GM18508 (cell line): ENCODE data around the gene PEX10.
"Not testable (repeated sequence)": the region's sequence is repeated elsewhere in the genome, so short reads cannot be mapped to it uniquely, and the experiment has no call there.

Source experiments
- ATAC-seq: cut with Tn5 transposase; IDR thresholded peaks from one replicate; pipeline ENCODE4 v1.9.1; 2021; ENCODE audit warnings: moderate number of reproducible peaks; ENCODE audit not compliant: insufficient read depth, unreplicated experiment

The PEX10 gene

DNA sequence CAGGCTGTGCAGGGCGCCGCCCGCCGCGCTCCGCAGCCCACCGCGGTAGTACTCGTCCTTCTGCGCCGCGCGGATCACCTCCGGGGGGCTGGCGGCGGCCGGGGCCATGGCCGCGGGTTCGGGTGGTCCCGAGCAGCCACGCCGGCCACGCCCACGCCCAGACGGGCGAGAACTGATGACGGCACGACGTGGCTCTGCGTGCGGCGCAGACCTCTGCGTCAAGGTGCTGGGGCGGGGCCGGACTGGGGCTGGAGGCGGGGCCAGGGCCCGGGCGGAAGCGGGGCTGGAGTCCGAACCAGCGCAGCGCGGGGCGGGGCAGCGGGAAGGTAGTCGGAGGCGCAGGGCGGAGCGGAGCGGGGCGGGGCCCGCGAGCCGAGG lies at the start of gene PEX10:
Gene PEX10 (minus strand): TSS at position 170 of the 378 bp plus-strand sequence. CDS start 62 bp downstream, at position 108.
- ATAC-seq, result peak; percentile 35

DNA sequence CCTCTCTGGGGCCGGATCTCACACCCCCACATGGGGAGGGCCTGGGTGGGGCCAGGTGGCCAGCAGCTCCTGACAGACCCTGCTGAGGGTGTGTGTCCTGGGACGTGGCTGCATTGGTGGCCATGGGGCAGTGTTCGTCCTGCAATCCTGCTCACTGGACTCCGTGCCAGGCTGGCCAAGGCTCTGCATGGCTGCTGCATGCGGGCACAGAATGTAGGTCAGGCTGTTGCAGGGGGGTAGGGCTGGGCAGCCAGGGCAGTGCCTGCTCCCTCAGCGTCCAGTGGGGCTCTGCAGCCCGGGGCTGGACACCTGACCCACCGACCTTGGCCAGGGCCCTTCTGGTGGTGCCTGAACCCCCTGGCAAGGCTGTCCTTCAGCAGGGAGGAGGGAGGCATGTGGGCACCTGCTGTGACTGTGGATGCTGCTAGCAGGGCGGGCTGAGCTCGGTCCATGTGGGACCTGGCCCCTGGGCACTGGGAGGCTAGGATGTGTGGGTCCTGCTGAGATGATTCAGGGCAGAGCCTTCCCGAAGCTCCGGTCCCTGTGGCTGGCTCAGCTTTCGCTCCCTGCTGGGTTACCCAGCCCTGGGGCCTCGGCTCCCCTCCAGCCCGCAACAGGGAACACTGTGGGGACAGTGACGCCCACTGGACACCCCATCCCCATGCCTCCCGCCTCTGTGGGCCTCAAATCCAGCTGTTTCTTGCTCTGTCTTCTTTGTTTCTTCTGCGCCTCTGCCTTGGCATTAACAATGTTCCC lies 48.8 kb upstream of the PEX10 start:
- no peak for ATAC-seq

DNA sequence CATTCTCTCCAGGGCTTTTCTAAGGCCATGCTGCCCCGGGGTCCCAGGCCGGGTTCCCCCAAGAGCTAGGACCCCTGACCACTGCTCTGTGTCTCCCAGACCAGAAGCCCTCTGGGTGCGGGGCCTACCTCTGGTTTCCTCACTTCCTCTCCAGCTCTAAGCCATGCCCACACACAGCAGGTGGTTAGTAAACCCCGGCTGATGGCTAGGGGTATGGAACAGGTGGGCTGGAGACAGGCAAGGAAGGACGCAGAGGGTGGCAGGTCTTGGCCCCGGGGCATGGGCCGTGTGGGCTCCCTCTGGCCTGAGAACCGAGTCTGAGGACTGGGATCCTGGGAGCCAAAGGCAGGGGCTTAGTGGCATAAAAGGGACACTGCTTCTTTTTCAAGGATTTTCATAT lies 47.8 kb upstream of the PEX10 start:
- ATAC-seq, result no peak

DNA sequence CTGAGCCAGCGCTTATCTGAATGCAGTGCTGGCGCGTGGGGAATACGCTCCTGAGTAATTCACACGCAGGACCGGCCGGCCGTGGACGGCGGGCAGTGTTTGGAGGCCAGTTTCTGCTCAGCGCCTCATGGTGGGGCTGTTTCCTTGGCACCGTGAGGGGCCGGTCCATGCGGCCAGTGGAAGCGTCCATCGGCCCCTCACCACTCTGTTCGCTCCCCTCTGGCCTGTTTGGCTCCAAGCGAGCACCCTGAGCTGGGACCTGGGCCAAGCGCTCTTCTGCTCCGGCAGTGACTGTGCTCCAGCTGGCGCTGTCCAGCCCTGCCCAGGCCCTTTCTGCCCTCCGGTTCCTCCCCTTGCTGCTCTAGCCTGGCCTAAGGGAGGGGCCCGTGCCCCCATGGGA lies 47.4 kb upstream of the PEX10 start:
- no peak for ATAC-seq

DNA sequence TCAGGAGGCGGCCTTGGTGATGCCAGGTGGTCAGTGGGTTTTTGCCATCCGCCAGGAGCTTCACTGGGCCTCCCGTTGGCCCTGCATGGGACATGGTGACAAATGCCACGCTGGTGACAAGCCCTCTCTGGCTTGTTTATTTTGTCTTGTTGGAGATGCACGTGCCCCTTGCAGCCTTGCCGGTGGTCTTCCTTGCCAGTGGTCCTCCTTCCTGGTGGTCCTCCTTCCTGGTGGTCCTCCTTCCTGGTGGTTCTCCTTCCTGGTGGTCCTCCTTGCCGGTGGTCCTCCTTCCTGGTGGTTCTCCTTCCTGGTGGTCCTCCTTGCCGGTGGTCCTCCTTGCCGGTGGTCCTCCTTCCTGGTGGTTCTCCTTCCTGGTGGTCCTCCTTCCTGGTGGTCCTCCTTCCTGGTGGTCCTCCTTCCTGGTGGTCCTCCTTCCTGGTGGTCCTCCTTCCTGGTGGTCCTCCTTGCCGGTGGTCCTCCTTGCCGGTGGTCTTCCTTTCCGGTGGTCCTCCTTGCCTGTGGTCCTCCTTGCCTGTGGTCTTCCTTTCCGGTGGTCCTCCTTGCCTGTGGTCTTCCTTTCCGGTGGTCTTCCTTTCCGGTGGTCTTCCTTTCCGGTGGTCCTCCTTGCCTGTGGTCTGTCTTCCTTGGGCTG lies 46.9 kb upstream of the PEX10 start:
- ATAC-seq, result not testable (repeated sequence)

DNA sequence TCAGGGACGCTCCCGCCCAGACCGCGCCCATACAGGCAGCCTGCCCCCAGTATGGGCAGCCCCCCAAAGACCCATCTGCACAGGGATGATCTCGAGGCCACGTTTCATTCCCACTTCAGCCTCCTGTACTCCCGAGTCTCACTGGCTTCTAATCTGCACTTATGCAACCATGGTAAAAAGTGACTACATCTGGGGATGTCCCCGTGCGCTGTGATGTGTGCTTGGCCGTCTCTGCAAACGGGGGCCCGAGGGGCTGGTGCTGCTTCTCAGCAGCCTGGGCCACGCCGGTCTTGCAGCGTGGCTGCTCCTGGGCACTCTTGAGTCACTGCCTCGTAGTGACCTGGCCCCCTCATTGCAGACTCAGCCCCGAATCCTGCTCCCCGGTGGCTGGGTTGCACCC lies 46.3 kb upstream of the PEX10 start:
- no peak for ATAC-seq

DNA sequence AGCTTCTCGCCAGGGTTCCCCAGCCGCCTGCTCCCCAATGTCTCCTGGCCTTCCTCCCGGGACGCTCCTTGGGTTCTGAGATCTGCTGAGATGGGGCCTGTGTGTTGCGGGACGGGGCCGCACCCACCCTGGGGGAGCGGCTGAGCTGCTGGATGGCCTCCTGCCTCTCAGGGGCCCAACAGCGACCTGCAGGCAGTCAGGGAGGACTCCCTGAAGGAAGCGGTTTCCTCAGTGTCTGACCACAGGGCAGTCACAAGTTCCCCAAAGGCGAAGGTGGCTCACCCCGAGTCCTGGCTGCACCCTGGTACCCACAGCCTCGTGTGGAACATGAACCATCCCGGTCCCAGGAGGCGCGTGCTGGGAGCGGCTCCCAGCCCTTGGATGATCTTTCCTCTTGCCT lies 45.1 kb upstream of the PEX10 start:
- no peak for ATAC-seq

DNA sequence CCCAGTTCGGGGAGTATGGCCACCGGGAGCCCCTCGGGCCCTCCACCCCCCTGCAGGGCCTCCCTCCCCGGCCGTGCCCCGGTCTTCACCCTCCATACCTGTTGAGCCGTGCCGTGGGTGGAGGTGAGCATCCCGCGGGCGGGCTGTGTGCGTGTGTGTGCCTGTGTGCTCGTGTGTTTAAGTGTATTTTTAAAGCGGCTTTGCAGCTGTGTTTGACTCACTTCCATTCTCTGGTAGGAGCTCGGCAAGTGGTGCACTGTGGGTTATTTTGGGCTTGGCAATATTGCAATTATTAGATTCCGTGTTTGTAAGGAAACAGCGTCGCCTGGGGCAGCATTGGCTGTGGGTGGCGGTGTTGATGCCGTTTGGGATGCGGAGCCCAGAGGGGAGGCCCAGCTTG lies 43.4 kb upstream of the PEX10 start:
- ATAC-seq, result no peak

DNA sequence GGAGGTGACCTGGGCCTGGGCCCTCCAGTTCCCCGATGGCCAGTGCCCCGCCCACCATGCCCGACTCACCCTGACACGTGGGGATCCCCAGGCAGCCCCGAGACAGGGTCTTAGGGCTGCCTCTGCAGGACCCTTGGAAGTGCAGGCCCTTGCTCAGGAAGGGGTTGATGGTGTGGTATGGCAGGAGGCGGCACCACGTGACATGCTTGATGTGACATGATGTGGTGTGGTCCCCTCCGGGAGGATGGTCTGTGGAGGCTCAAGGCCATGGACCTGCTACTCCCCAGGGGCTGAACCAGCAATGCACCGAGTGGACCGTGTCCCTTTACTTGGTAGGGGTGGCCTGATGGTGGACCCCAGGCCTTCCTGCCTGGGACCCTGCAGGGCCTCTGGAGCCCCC lies 41.9 kb upstream of the PEX10 start:
- no peak for ATAC-seq

DNA sequence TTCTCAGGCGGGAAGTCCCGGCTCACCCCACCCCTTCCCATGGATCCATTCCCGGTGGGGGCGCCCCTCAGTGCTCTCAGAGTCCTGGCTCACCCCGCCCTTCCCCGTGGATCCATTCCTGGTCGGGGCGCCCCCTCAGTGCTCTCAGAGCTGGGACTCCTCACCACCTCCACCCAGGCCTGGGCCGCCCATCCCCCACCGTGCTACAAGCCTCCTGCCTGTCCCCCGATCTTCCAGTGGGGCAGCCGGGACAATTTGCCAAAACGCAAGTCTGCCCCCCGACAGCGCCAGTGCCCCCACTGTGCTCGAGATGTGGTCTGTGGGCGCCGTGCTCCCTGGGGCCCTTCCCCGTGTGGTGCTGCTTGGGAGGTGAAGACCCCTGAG lies 40.6 kb upstream of the PEX10 start:
- no peak for ATAC-seq

DNA sequence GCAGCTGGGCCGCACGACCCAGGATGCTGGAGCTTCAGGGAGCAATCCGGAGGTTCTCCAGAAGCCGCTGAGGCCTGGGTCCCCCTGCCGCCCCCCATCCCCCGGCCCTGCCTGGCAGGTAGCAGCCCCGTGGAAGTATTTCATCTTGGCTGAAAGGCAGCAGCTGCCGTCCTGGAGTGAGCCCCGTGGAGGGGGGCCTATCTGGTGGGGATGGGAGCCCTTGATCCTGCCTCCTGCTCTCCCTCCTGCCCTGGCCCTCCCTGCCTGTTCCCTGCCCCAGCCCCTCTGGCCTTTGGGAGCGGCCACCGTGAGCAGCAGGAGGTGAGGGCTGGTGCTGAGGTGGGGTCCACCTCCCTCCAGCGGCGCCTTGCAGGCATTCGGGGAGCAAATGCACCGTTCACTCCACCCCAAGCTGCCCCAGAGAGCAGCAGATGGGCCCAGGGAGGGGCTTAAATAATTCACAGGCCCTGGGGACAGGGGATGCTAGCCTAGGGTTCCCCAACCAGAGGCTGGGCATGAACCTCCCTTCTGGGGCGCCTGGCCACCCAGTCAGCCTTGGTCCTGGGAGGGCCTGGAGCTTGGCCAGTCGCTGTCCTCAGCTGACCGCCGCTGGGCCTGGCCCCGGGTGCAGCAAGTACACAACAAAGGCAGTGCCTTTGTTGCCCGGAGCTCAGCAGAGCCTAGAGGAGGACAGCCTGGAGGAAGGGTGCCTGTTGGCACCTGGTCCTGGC lies 40.0 kb upstream of the PEX10 start:
- no peak for ATAC-seq

DNA sequence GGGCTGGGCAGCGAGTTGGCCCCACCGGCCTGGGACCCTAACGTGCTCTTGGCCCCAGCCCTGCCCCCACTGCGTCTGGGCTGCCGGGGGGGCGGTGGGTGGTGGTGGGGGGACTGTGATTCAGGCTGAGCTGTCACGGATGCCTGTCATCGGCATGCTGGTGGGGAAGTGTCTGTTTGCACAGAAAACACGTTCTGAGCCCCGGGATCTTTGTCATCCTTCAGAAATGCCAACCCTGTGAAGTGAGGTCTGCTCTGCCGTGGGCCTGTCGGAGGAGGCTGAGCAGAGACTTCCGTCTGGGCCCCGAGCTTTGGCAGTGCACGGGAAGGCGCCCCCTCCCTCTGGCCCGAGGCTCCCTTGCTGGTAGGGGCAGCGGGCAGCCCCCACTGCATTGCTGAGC lies 39.4 kb upstream of the PEX10 start:
- no peak for ATAC-seq

DNA sequence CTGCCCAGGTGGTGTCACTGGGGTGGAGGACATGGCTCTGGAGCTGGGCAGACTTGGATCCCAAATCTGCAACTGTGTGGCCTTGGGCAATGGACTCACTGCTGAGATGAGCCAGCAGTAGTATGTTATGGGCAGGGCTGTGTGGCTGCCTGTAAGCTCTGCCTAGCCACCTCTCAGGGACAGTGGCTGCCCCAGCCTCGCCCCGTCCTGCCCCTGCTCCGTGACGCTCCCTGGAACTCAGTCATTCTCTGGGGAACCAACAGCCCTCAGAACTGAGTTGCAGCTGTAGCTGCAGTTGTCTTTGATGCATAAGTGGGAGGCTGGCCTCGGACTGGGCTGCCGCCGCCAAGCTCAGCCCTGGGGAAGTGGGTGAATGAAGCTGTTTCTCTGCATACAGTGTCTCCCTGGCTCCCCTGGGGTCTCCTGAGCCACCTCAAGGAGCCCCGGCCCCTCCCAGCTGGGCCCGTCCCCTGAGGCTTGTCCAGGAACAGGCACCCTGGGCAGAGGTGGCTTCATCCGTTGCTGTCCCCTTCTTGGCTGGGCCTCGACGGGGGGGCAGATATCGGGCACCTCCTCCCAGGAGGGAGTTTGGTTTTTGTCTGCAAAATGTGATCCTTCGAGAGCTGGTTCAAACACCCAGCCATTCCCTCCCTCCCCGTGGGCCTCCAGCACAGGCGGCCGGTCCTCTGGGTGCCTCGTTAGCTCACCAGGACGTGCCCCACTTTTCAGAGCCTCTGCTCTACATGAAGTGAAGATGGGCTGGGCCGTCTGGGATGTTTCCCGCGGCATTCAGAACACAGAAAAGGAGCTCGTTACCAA lies 37.5 kb upstream of the PEX10 start:
- no peak for ATAC-seq

DNA sequence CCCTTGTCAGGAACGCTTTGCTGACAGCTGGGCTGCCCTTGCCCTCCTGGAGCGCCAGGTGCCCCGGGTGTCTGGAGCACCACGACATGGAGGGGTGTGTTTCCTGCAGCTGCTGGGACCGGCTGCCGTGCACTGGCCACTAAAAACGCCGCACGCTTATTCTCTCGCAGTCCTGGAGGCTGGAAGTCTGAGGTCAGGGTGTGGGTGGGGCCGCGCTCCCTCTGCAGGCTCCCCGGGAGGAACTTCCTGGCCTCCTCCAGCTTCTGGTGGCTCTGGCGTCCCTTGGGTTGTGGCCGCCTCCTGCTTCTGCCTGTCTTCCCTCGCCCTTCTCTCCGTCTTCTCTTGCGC lies 35.7 kb upstream of the PEX10 start:
- ATAC-seq, result no peak

DNA sequence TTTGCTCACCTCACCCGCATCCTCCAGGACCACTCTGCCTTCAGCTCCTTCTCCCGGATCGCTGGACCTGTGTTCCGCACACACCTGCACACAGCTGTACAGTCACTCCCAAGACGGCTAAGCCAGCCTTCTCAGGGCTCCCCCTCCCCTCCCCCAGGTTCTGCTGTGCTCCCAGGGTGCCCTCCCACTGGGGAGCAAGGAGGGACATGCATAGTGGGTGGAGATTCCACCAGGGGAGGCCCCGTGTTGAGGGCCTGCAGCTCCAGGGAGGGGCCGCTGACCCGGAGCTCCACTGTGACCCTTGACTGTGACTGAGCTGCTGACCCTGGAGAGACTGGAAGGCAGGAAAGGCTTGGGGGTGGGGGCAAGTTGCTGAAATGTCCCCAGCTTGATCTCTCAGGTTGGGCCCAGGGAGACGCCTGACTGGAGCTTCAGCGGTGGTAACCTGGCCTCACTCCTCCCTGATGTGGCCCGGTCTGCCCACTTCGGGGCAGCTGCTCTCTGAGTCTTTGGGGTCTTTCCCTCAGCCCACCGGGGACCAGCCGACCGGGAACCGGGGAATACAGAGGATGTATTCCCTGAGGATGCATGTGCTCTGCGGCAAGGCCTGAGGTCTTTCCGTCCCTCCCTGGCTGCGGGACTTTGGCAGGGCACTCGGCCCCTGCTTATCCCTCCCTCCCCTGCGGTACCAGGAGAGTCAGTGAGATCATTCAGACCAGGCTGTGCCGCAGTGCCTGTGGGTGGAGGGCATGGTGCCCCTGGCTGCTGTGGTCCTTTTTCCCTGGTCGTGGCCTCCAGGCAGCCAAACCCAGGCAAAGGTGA lies 35.1 kb upstream of the PEX10 start:
- no peak for ATAC-seq

DNA sequence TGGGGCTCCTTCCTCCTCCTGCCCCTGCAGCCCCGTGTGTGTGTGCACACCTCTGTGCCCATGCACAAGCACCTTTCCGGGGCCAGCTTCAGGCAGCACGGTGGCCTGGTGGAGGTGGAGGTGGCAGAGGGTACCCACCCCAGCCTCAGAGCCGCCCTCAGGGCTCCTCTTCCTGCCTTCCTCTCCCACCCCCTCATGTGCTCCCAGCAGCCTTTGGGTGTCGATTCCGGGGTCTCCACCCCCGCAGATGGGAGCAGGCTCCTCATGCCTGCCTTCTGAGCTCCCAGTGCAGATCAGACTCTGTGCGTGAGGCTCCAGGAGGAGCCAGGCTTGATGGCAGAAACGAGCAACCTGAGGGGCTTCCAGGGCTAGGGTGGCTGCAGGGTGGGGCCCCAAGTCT lies 34.5 kb upstream of the PEX10 start:
- ATAC-seq, result no peak

DNA sequence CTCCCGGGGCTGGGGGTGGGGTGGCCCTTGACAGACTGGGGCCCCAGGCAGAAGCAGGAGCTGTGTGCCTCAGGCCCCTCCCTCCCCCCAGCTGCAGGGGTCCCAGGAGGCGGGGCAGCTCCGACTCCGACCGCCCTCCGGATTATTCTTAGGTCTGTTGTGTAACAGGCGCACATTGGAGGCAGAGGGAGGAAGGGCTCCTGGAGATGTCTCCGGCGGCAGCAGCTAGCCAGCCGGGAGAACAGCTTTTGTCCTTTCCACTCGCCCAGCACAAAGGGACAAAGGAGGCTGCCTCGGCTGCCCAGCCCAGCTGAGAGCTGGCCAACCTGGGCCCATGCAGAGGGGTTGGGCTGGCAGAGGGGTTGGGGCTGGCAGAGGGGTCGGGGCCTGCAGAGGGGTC lies 34.0 kb upstream of the PEX10 start:
- no peak for ATAC-seq

DNA sequence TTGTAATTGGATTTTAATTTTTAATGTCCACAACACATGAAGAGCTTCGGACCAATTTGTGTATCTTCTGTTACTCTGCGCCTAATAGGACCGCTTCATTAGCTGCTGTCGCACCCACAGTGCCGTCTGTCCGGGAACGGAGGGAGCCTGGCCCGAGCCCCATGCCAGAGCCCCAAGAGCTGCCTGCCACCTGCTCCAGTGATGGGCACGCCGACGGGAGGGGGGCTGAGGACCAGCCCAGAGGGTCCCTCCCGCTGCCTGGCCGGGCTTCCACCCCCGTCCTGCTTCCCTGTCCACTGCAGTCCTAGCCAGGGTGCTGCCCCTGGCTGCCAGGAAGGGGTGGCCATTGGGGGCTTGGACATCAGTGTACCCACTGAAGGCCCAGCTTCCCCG lies 33.5 kb upstream of the PEX10 start:
- ATAC-seq, result no peak

DNA sequence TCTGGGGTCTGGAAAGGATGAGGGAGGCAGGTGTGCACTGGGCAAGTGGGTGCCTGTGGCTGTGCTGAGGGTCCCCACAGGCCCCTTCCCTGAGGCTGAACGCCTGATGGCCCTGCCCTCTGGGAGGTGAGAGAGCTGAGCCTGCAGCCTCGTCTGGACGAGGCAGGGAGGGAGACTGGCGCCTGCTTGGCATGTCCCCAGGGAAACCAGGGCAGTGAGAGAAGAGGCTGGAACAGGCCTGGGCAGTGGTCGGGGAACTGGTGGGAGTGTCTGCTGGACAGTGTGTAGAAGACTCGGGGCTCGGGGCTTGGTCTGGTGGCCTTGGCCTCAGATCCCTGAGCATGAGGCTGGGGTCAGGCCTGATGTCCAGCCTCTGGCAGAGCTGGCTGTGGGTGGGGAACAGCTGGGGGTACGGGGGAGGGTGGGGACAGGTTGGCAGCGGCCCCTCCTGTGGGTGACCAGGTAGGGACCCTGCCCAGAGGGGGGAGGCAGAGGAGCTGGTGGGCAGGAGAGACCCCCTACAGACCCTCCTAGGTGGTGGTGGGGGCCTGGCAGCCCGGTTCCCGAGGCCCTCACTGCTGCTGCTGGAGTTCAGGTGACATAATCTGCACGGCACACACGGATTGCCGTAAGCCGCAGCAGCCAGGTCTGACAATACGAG lies 32.9 kb upstream of the PEX10 start:
- ATAC-seq, result no peak
